ENCODE measurements around the gene PON3. TPM values are rescaled to one million over a fixed set of nuclear protein-coding genes. Genes with fewer than 3 reads are reported as not detected.

PON3 gene
- total and polyA plus RNA-seq, 2 experiments from 2014 or later, result 1.4 to 1.6 TPM

- Histone ChIP-seq H3K4me2 (no peak overlapping the region), H3K4me3 (no peak overlapping the region), H4K20me1 (replicated peaks; ENCODE audit: insufficient read depth) (no peaks in the 10 kb centered on the region), H3F3A (replicated peaks; ENCODE audit: low read depth) (no peaks in the 10 kb centered on the region), H2AFZ (no peak overlapping the region), H3K9me2 (ENCODE audit: insufficient read depth) (peaks cover 4% of the 10 kb centered on the region; the same call in 1 of the 2 replicates), H3K4me1 (ENCODE audit: insufficient read depth) (no peaks in the 10 kb centered on the region), H3K79me2 (replicated peaks; ENCODE audit: insufficient read depth) (no peaks in the 10 kb centered on the region), H3K27ac (ENCODE audit: low read depth) (no peak overlapping the region), H3K36me3 (ENCODE audit: insufficient read depth) (no peaks in the 10 kb centered on the region), H3K27me3 (ENCODE audit: insufficient read depth) (no peaks in the 10 kb centered on the region)
- TF ChIP-seq POLR2AphosphoS5 (IDR thresholded peaks at IDR 0.05; ENCODE audit: low read depth) (no peak), ZNF462 (CRISPR knock-in tag; IDR thresholded peaks at IDR 0.05) (no peak), NANOG (IDR thresholded peaks at IDR 0.05; ENCODE audit: borderline replicate concordance) (no peak), REST (IDR thresholded peaks at IDR 0.05; ENCODE audit: unreplicated experiment) (no peak), ZNF331 (CRISPR knock-in tag; IDR thresholded peaks at IDR 0.05; ENCODE audit: low read depth) (no peak), CREB1 (CRISPR knock-in tag; IDR thresholded peaks at IDR 0.05; ENCODE audit: low read depth) (no peak), CTCF (conservative IDR thresholded peaks at IDR 0.05; ENCODE audit: low read depth in 2 of 2) (no peak), JUNB (IDR thresholded peaks at IDR 0.05; ENCODE audit: unreplicated experiment) (no peak), EZH2phosphoT487 (IDR thresholded peaks at IDR 0.05; ENCODE audit: unreplicated experiment) (no peak), EZH2 (IDR thresholded peaks at IDR 0.05; ENCODE audit: low read depth, unreplicated experiment) (no peak), ETS1 (IDR thresholded peaks at IDR 0.05) (no peak), ZNF114 (CRISPR knock-in tag; IDR thresholded peaks at IDR 0.05) (no peak), STAT1 (IDR thresholded peaks at IDR 0.05; ENCODE audit: unreplicated experiment) (no peak)
- Mint-ChIP-seq H3K4me3 (no peak overlapping the region), H3K9me3 (no peaks in the 10 kb centered on the region), H3K27ac (no peak overlapping the region), H3K27me3 (ENCODE audit: insufficient read depth, low read depth, poor library complexity) (peaks cover 1% of the 10 kb centered on the region), H3K36me3 (ENCODE audit: low read depth) (no peaks in the 10 kb centered on the region), H3K4me1 (peaks cover 2% of the 10 kb centered on the region; the same call in 2 of the 3 replicates)
- peak; percentile 10 for DNase-seq (ENCODE audit: low spot score)
- ATAC-seq, result peak; percentile 29; the same call in 2 of the 3 replicates
Observed at GRCh38 chr7:95317546-95317945, 78.6 kb downstream of the PON3 start.
